Esophagus squamous epithelium (tissue), 5 donors: ENCODE results near the gene LRRC4C. TPM values are rescaled to one million over a fixed set of nuclear protein-coding genes. Genes with fewer than 3 reads are reported as not detected.

Source experiments
- DNase-seq: peaks from one replicate; lab custom pipeline; 2025; lab: John Stamatoyannopoulos, UW
- H3K27ac ChIP-seq, 4 donors: fragments of 200-600 bp; sonication (generic); one replicate each; pipeline ENCODE4 v1.5.1; 2016 to 2019; ENCODE audit warnings: mild to moderate bottlenecking in 1 of 4
- H3K27me3 ChIP-seq, 4 donors: fragments of 200-600 bp; sonication (generic); 1 replicate in 3 of 4; 2 replicates in 1 of 4; pipeline versions ENCODE4 v1.5.1 to v1.6.0; 2017 to 2021; ENCODE audit warnings: antibody characterized with exemption in 1 of 4
- H3K36me3 ChIP-seq, 3 donors: fragments of 200-600 bp; sonication (generic); one replicate each; pipeline ENCODE4 v1.5.1; 2016 to 2019
- H3K4me1 ChIP-seq, 3 donors: fragments of 200-600 bp; sonication (generic); one replicate each; pipeline ENCODE4 v1.5.1; 2017 to 2019
- H3K4me3 ChIP-seq, 4 donors: fragments of 200-600 bp; sonication (generic); 1 replicate in 3 of 4; 2 replicates in 1 of 4; pipeline ENCODE4 v1.5.1; 2016 to 2019; ENCODE audit warnings: mild to moderate bottlenecking in 2 of 4, moderate library complexity in 1 of 4
- H3K9me3 ChIP-seq, 3 donors: fragments of 200-600 bp; sonication (generic); one replicate each; pipeline ENCODE4 v1.5.1; 2016 to 2019
- CTCF ChIP-seq, 6 experiments: fragments of 450-650 bp in 4 of 6; fragments of 200-600 bp in 2 of 6; sonication (generic) in 2 of 6; IDR thresholded peaks; one replicate each; pipeline ENCODE4 v1.5.1; 2016 to 2019; ENCODE audit warnings: antibody characterized with exemption in 6 of 6, mild to moderate bottlenecking in 4 of 6, moderate library complexity in 4 of 6
- POLR2A ChIP-seq, 4 donors: fragments of 450-650 bp; IDR thresholded peaks; one replicate each; pipeline ENCODE4 v1.6.1; 2017; ENCODE audit warnings: antibody characterized with exemption in 4 of 4, mild to moderate bottlenecking in 4 of 4, moderate library complexity in 3 of 4
- WGBS, 2 donors: methylation state at CpG; one replicate each; pipeline ENCODE4 v1.1.5; 2018; 5-methylcytosine and 5-hydroxymethylcytosine counted together
- intact Hi-C: fragments of 100-400 bp; cut with DNase I; formaldehyde crosslinking; loops from one replicate; pipeline ENCODE4 v1.15.0; 2022
- total RNA-seq, 4 donors: library from RNA; depleted of rRNA; stranded (reverse); fragments of >200 nt; gene quantifications; one replicate each; pipeline ENCODE4 v1.1.0, GENCODE V29; 2016
- donor health status: DM: yes; HTN: yes; CAD: no.

The LRRC4C gene
- total RNA-seq, 4 donors from 2014 or later: 0.09 to 0.38 (median 0.30) TPM; not detected in 1

GRCh38 chr11:41458641-41459040, 811 bp downstream of the LRRC4C start:
- H3K4me3 ChIP-seq: no peak overlapping the region
- DNase-seq: no peak
- no peaks in the 10 kb centered on the region for H3K36me3 ChIP-seq
- intact Hi-C loops: no loop called here
- TF ChIP-seq CTCF (IDR thresholded peaks at IDR 0.05) (no peak), POLR2A (IDR thresholded peaks at IDR 0.05) (no peak)
- no peak overlapping the region for H3K27ac ChIP-seq
- no peaks in the 10 kb centered on the region for H3K4me1 ChIP-seq
- peaks cover 0 to 34% (median 0%) of the 10 kb centered on the region in 4 donors for H3K27me3 ChIP-seq
- H3K9me3 ChIP-seq: no peaks in the 10 kb centered on the region
- WGBS, 2 donors: 10 to 20% methylated on average over 7 of the region's 7 CpGs

GRCh38 chr11:41458154-41458553, 1.3 kb downstream of the LRRC4C start:
- intact Hi-C loops: no loop called here
- 8 to 17% methylated on average over 4 of the region's 4 CpGs for WGBS, 2 donors
- Histone ChIP-seq H3K27me3 (peaks cover 0 to 34% (median 0%) of the 10 kb centered on the region in 4 donors), H3K36me3 (no peaks in the 10 kb centered on the region), H3K4me3 (no peak overlapping the region), H3K27ac (no peak overlapping the region), H3K9me3 (no peaks in the 10 kb centered on the region), H3K4me1 (no peaks in the 10 kb centered on the region)
- no peak for DNase-seq
- TF ChIP-seq POLR2A (IDR thresholded peaks at IDR 0.05): no peak

- Histone ChIP-seq H3K4me1 (no peaks in the 10 kb centered on the region), H3K9me3 (no peaks in the 10 kb centered on the region), H3K27me3 (peaks cover 0 to 34% (median 0%) of the 10 kb centered on the region in 4 donors), H3K27ac (no peak overlapping the region), H3K36me3 (no peaks in the 10 kb centered on the region), H3K4me3 (no peak overlapping the region)
- no peak for TF ChIP-seq POLR2A (IDR thresholded peaks at IDR 0.05)
- no peak for TF ChIP-seq CTCF (IDR thresholded peaks at IDR 0.05)
- intact Hi-C loops: no loop called here
- DNase-seq: no peak
- WGBS, 2 donors: 31 to 46% methylated on average over 3 of the region's 3 CpGs
Observed at GRCh38 chr11:41457216-41458014, 2.0 kb downstream of the LRRC4C start.

- no peak overlapping the region for H3K4me3 ChIP-seq
- peaks cover 0 to 34% (median 0%) of the 10 kb centered on the region in 4 donors for H3K27me3 ChIP-seq
- no peak overlapping the region for H3K27ac ChIP-seq
- H3K9me3 ChIP-seq: no peaks in the 10 kb centered on the region
- no peak for DNase-seq
- TF ChIP-seq CTCF (IDR thresholded peaks at IDR 0.05) (no peak), POLR2A (IDR thresholded peaks at IDR 0.05) (no peak)
- H3K36me3 ChIP-seq: no peaks in the 10 kb centered on the region
- H3K4me1 ChIP-seq: no peaks in the 10 kb centered on the region
- intact Hi-C loops: no loop called here
- 35 to 36% methylated on average over 1 of the region's 1 CpG for WGBS, 2 donors
Observed at GRCh38 chr11:41456269-41456668, 3.2 kb downstream of the LRRC4C start.

- TF ChIP-seq POLR2A (IDR thresholded peaks at IDR 0.05) (no peak), CTCF (IDR thresholded peaks at IDR 0.05) (no peak)
- Histone ChIP-seq H3K27ac (no peak overlapping the region), H3K27me3 (no peaks in the 10 kb centered on the region), H3K36me3 (no peaks in the 10 kb centered on the region), H3K9me3 (no peaks in the 10 kb centered on the region), H3K4me3 (no peak overlapping the region), H3K4me1 (no peaks in the 10 kb centered on the region)
- intact Hi-C loops: no loop called here
- 49 to 54% methylated on average over 3 of the region's 3 CpGs for WGBS, 2 donors
- DNase-seq: no peak
Observed at GRCh38 chr11:41451011-41451410, 8.4 kb downstream of the LRRC4C start.
